Bronchial epithelial cell (primary cell): ENCODE measurements around the gene SKAP2. TPM values are rescaled to one million over a fixed set of nuclear protein-coding genes. Genes with fewer than 3 reads are reported as not detected.

Source experiments
- DNase-seq: peaks from one replicate; pipeline ENCODE4 v3.0.0-alpha.2; 2010; ENCODE audit warnings: low read depth
- FAIRE-seq: peaks from 2 replicates; lab custom pipeline; 2011; peaks lifted over from hg19 to GRCh38; lab: Jason Lieb, UNC
- H3K27me3 ChIP-seq: 2 replicates; pipeline ENCODE4 v1.5.1; 2011; ENCODE audit warnings: low read length; ENCODE audit not compliant: control insufficient read depth, insufficient read depth
- H3K36me3 ChIP-seq: 2 replicates; pipeline ENCODE4 v1.5.1; 2011; ENCODE audit warnings: low read length; ENCODE audit not compliant: control insufficient read depth, insufficient read depth
- H3K4me3 ChIP-seq: 2 replicates; pipeline ENCODE4 v1.5.1; 2011; ENCODE audit warnings: mild to moderate bottlenecking, low read depth, low read length, control low read depth
- CTCF ChIP-seq: IDR thresholded peaks from 2 replicates; pipeline ENCODE4 v1.5.1; 2011; ENCODE audit warnings: mild to moderate bottlenecking, moderate library complexity, low read length, control low read depth, inconsistent platforms; ENCODE audit not compliant: insufficient read depth, severe bottlenecking
- total RNA-seq: library from RNA; depleted of rRNA; stranded (reverse); fragments of >200 nt; gene quantifications from 2 replicates; pipeline ENCODE4 v1.2.1, GENCODE V29; 2014

Gene SKAP2
- total RNA-seq, 1 donor from 2014 or later, result 2.1 TPM

DNA sequence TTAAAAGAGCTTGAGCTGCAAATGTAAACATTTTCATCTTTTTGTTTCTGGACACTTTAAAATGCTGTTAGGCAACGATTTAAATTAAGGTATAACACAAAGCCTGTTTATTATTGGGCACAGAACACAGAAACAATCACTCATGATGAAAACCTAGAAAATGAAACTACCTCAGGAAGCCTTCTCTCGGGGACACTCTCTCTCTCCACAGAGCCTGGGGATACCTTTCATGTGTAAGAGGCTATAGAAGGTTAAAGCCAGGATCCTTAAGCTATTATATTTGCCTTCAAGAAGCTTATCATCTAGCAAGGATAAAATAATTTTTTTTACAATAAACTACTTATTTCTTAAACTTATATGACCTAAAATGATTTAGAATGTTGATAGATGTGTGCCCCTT is 194.1 kb downstream of the SKAP2 start:
- Histone ChIP-seq H3K36me3 (no peaks in the 10 kb centered on the region), H3K4me3 (no peak overlapping the region), H3K27me3 (no peaks in the 10 kb centered on the region)
- DNase-seq (no peak), FAIRE-seq (no peak)
- no peak for TF ChIP-seq CTCF

- FAIRE-seq (no peak), DNase-seq (no peak)
- no peaks in the 10 kb centered on the region for H3K36me3 ChIP-seq
- no peak for TF ChIP-seq CTCF
- no peak overlapping the region for H3K4me3 ChIP-seq
- H3K27me3 ChIP-seq, result no peaks in the 10 kb centered on the region
Measured at GRCh38 chr7:26668821-26669220, 195.6 kb downstream of the SKAP2 start.

DNA sequence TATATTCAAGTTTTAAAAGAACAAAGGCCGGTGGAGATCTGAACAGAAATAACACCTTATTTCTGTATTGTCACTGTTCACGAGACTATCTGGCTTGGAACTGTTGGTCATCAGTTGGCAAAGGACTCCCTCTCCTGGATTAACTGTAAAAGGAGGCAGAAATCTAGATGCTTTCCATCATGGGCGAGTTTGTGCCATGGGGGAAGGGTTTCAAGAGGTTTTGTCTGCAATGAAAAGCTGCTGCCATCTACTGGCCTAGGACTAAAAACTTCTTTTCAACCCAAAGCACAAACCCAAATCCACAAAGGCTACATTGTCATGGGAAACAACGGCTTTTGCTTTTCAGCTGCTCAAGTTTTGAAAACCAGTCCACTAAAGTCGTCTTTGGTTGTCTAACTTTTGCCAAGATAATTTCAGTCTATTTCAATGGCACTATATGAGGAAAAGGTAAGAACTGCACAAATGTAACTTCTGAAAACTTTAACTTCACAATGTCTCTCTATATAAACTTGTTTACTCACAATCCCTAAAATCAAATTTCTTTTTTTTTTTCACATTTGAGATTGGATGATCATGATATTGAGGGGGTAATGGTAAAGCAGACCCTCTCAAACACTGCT is 196.8 kb downstream of the SKAP2 start:
- DNase-seq (peak; percentile 85), FAIRE-seq (no peak)
- H3K4me3 ChIP-seq, result no peak overlapping the region
- H3K36me3 ChIP-seq, result no peaks in the 10 kb centered on the region
- TF ChIP-seq CTCF, result peak; percentile 90
- no peaks in the 10 kb centered on the region for H3K27me3 ChIP-seq

DNA sequence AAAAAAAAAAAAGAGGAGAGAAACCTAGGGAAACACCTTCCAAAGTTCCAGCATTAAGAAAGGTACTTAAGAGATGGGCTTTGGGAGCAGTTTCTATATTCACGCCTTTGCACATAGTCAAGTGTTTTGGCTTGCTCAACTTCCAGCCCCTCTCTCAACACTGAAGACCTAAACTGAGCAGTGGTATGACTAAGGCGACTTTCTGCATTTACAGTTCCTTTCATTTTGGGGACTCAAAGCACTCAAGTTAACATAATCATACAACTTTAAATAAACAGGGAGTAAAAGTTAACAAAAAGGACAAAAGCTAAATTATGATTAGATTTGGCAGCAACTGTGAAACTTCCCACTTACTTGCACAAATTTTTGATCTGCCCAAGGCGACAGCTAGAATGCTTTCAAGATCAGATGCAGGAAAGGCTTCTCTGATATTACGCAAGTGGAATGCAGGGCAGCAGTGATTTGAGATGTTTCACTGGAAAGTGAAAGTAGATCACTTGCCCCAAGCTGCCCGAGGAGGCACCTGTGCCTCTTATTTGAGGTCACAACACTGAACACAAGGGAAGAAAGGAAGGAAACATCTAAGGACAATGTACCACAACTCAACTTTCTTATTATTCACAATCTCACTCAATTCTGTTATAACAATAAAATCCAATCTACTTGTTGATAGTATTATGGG is 199.5 kb downstream of the SKAP2 start:
- no peak overlapping the region for H3K4me3 ChIP-seq
- H3K36me3 ChIP-seq, result no peaks in the 10 kb centered on the region
- FAIRE-seq (no peak), DNase-seq (peak; percentile 39)
- TF ChIP-seq CTCF, result no peak
- H3K27me3 ChIP-seq, result no peaks in the 10 kb centered on the region

GRCh38 chr7:26664274-26664673 is 200.1 kb downstream of the SKAP2 start:
- Histone ChIP-seq H3K36me3 (no peaks in the 10 kb centered on the region), H3K4me3 (no peak overlapping the region), H3K27me3 (no peaks in the 10 kb centered on the region)
- FAIRE-seq, result no peak
- DNase-seq, result no peak
- TF ChIP-seq CTCF, result no peak
